T-helper 1 cell treated with Interleukin-12 subunit alpha and Interleukin-12 subunit beta and Interleukin-4 antibody, amounts not matched to agents 30 ng/mL and 1 ng/mL, for 36 hours (primary cell): ENCODE results near the gene ERN1. TPM values are rescaled to one million over a fixed set of nuclear protein-coding genes. Genes with fewer than 3 reads are reported as not detected.

Experiments
- intact Hi-C: fragments of 100-400 bp; cut with micrococcal nuclease; formaldehyde crosslinking; loops from one replicate; pipeline ENCODE4 v1.15.1; 2024
- total RNA-seq: library from RNA; stranded (reverse); gene quantifications from 2 replicates; pipeline ENCODE4 v1.2.3, GENCODE V29; 2022

Gene ERN1
- total RNA-seq, 1 donor from 2014 or later, result 139 TPM

GRCh38 chr17:64158406-64158805 is 28.5 kb upstream of the ERN1 start:
- intact Hi-C loops, result no loop called here

GRCh38 chr17:64157669-64158180 is 27.8 kb upstream of the ERN1 start:
- intact Hi-C loops, result no loop called here

GRCh38 chr17:64156670-64157069 is 26.7 kb upstream of the ERN1 start:
- intact Hi-C loops, result no loop called here

- intact Hi-C loops, result no loop called here
These were observed 26.0 kb upstream of the ERN1 start for GRCh38 chr17:64155751-64156544.

GRCh38 chr17:64155129-64155528 is 25.2 kb upstream of the ERN1 start:
- intact Hi-C loops, result no loop called here

- intact Hi-C loops, result no loop called here
These were observed 24.8 kb upstream of the ERN1 start for GRCh38 chr17:64154717-64155116.

- intact Hi-C loops, result no loop called here
These were observed 24.4 kb upstream of the ERN1 start for GRCh38 chr17:64154313-64154695.

GRCh38 chr17:64153565-64154312 is 23.8 kb upstream of the ERN1 start:
- intact Hi-C loops, result no loop called here

GRCh38 chr17:64152428-64153125 is 22.6 kb upstream of the ERN1 start:
- intact Hi-C loops, result no loop called here

- intact Hi-C loops, result no loop called here
These were observed 21.0 kb upstream of the ERN1 start for GRCh38 chr17:64151016-64151368.

GRCh38 chr17:64150237-64151015 is 20.5 kb upstream of the ERN1 start:
- intact Hi-C loops, result no loop called here

- intact Hi-C loops, result loop anchor here (5.0 kb wide), 2 partner anchors 122 to 307 kb away; partner anchors contain the start of gene SMARCD2
These were observed 19.3 kb upstream of the ERN1 start for GRCh38 chr17:64149196-64149595.

- intact Hi-C loops, result loop anchor here (5.0 kb wide), 2 partner anchors 121 to 306 kb away; partner anchors contain the start of gene SMARCD2
These were observed 18.8 kb upstream of the ERN1 start for GRCh38 chr17:64148699-64149098.

GRCh38 chr17:64148017-64148631 is 18.2 kb upstream of the ERN1 start:
- intact Hi-C loops, result loop anchor here (5.0 kb wide), 2 partner anchors 121 to 306 kb away; partner anchors contain the start of gene SMARCD2

- intact Hi-C loops, result loop anchor here (2.0 to 5.0 kb wide), 3 partner anchors 120 to 407 kb away; partner anchors contain the start of genes SMARCD2 and STRADA
These were observed 17.4 kb upstream of the ERN1 start for GRCh38 chr17:64147110-64148016.

- intact Hi-C loops, result loop anchor here (2.0 to 5.0 kb wide), 3 partner anchors 119 to 406 kb away; partner anchors contain the start of genes SMARCD2 and STRADA
These were observed 16.6 kb upstream of the ERN1 start for GRCh38 chr17:64146418-64147109.

- intact Hi-C loops, result loop anchor here (1.0 to 5.0 kb wide), 13 partner anchors 16 to 595 kb away; partner anchors contain the start of genes CCDC47, CEP95, DCAF7 and DDX5
These were observed 15.9 kb upstream of the ERN1 start for GRCh38 chr17:64145751-64146417.

- intact Hi-C loops, result loop anchor here (1.0 to 5.0 kb wide), 12 partner anchors 15 to 595 kb away; partner anchors contain the start of genes CCDC47, CEP95, DCAF7 and DDX5
These were observed 15.4 kb upstream of the ERN1 start for GRCh38 chr17:64145375-64145750.
